GM21717 (cell line): ENCODE data around the gene AP4E1.
"Not testable (repeated sequence)": the region's sequence is repeated elsewhere in the genome, so short reads cannot be mapped to it uniquely, and the experiment has no call there.

Source experiments
- ATAC-seq: cut with Tn5 transposase; IDR thresholded peaks from one replicate; pipeline ENCODE4 v1.9.1; 2021; ENCODE audit warnings: mild to moderate bottlenecking, moderate library complexity; ENCODE audit not compliant: unreplicated experiment

Gene AP4E1

DNA sequence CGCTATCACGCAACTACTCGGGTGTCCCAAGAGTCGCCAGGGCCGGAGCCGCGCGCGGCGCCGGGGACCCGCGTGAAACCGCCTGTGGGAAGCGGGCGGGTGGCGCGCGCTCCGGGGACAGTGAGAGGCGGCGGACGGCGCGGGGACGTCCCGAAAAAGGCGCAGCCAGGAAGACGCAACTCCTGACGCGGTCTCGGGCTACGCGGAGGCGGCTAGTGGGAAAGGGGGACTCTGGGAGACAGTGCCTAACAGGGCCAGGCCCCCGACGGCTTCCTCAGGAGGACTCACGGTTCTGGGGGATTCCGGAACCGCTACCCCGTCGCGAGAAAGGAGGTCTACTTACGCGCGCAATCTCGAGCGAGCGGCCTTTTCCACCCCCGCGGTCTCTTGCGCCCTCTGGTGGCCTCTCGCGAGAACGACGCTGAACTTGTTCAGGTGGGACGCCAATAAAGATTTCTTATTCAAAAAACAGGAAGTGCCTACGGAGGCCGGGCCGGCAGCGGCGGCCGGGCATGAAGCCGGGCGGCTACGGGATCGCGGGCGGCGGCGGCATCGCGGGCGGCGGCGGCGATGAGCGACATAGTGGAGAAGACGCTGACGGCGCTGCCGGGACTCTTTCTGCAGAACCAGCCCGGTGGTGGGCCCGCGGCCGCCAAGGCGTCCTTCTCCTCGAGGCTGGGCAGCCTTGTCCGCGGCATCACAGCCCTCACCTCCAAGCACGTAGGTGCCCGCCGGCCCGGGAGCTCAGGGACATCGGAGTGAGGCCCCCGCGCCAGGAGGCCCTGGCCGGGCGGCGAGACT is at the start of gene AP4E1:
AP4E1 (plus strand) TSS at position 475 of the 801 bp plus-strand sequence; CDS start at position 571, 96 bp downstream.
- ATAC-seq = peak; percentile 55

GRCh38 chr15:50860824-50861223 is 47.7 kb upstream of the AP4E1 start:
- no peak for ATAC-seq

DNA sequence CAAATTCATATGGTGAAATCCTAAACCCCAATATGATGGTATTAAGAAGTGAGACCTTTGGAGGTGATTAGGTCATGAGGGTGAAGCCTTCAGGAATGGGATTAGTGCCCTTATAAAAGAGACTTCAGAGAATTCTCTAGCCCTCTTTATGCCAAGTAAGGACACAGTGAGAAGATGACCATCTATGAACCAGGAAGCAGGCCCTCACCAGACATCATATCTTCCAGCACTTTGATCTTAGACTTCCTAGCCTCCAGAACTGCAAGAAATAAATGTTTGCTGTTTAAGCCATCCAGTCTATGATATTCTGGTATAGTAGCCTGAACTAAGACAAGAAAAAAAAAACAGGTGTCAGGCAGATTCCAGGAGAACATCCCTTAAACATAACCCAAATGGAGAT is 45.9 kb upstream of the AP4E1 start:
- no peak for ATAC-seq

DNA sequence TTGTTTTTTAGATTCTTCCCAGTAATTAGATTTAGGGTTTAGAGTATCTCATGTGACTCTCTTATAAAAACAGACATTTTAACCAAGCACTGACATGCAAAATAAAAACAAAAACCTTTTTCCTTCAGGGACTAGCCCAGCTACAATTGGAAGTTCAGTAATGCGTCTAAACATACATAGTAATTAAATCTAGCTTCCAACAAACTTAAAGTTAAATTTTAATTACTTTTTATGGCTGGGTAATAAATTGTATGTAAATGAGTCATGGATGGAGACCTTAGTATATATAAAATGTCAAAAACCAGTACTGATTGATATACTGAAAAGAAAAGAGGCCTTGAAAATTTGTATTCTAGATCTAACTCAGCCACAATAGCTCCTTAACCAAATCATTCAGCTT is 43.6 kb upstream of the AP4E1 start:
- ATAC-seq = no peak

- no peak for ATAC-seq
These were observed 42.7 kb upstream of the AP4E1 start for GRCh38 chr15:50865515-50866353.

DNA sequence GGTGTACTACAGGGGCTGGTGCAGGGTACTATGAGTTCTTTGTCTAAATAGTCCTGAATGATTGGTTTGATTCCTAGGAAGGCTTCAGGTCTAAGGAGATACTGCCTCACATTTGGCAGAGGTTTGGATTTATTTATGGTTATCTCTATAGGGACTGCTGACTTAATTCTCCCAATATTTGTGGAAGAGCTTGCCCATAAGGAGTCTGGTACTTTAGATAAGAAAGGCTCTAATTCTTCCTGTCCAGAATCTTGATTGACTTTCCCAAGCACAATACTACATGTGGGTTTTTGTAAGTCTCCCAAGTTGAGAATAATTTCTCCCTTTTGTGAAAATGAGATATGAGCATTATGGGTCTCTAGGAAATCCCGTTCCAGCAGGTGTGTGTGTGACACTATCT is 36.7 kb upstream of the AP4E1 start:
- ATAC-seq = no peak

DNA sequence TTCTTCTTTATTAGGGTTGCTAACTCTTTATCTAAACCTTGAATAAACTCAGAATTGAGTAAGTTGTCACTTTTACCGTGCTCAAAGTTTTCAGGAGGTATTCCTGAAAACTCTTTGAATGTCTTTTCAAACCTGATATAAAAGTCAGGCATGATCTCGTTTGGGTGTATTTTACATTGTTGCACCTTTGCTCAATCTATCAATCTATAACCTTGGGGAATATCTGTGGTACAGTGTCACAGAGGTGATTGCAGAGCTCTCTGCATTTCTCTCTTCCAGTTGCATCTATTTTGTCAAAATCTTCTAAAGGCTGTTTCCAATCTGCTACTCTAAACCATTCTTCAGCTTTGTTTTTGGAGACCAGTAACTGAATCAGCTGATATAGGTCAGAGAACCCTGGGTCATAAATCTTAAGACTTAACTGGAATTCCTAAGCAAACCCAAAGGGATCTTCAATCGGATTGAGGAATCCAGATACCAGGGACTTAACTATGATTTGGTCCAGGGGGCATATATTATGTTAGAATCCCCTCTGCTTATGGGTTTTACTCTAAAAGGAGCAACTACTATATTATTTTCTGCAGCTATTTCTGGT is 35.6 kb upstream of the AP4E1 start:
- ATAC-seq = no peak

GRCh38 chr15:50873935-50874361 is 34.5 kb upstream of the AP4E1 start:
- ATAC-seq = no peak

DNA sequence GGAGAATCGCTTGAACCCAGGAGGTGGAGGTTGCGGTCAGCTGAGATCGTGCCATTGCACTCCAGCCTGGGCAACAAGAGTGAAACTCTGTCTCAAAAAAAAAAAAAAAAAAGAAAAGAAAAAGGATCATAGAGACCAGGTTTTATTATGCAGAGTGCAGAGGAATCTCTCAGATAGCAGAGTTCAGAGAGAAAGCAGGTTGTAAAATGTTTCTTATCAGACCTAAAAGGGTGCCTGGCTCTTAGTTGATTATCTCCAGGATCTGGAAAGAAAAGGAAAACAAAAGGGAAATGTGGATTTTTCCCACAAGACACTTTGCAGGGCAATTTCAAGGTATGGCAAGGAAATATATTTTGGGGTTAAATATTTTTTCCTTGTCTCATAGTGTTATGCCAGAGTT is 33.2 kb upstream of the AP4E1 start:
- not testable (repeated sequence) for ATAC-seq

GRCh38 chr15:50876260-50876988 is 32.1 kb upstream of the AP4E1 start:
- no peak for ATAC-seq

- ATAC-seq = no peak
These were observed 31.5 kb upstream of the AP4E1 start for GRCh38 chr15:50876989-50877360.

GRCh38 chr15:50879016-50879617 is 29.4 kb upstream of the AP4E1 start:
- ATAC-seq = peak; percentile 45

- ATAC-seq = no peak
These were observed 28.3 kb upstream of the AP4E1 start for GRCh38 chr15:50880206-50880605.

- ATAC-seq = no peak
These were observed 27.8 kb upstream of the AP4E1 start for GRCh38 chr15:50880651-50881114.

DNA sequence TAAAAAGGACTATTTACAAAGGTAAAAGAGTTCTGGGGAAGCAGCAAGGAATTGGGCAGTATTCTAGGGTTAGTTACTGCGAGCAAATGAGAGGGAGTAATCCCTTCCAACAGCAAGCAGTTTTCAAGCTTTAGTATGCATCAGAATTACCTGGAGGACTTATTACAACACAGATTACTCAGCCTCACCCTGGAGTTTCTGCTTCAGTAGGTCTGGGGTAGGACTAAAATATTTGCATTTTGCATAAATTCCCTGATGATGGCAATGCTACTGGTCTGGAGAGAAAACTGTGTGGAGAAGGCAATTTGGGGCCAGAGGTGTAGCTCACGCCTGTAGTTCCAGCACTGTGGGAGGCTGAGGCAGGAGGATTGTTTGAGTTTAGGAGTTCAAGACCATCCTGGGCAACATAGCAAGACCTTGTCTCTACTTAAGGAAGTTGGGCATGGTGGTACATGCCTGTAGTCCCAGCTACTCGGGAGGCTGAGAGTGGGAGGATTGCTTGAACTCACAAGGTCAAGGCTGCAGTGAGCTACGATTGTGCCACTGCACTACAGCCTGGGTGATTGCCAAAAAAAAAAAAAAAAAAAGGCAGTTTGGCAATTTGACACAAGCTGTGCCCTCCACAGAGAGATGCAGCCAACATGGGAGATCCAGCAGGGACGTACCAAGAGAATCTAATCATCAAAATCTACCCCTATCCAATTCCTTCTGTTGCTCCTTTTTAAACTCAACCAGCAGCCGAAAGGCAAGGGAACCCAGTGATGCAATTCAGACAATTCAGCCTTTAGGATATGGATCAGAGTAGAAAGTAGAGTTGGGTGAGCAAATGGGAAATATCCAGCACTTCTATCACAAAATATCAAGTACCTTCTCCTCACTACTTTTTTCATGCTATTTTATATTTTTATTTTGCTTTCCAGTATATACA is 27.1 kb upstream of the AP4E1 start:
- no peak for ATAC-seq

GRCh38 chr15:50883903-50884302 is 24.6 kb upstream of the AP4E1 start:
- no peak for ATAC-seq

DNA sequence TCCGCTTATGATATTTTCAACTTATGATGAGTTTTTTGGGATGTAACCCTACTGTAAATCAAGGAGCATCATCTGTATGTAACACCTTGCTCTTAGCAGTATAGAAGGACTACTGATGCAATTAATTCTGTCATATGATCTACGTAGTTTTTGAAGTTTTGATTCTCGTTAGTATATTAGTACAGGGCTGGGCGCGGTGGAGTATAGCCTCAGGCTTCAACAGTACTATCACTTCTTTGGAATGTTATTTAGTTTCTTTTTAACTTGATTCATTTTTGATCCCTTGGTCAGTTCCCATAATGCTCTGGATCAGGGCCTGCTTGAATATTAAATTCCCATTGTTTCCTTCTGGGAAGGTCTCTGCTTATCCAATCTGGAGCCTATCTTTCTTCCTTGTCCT is 23.9 kb upstream of the AP4E1 start:
- ATAC-seq = no peak

DNA sequence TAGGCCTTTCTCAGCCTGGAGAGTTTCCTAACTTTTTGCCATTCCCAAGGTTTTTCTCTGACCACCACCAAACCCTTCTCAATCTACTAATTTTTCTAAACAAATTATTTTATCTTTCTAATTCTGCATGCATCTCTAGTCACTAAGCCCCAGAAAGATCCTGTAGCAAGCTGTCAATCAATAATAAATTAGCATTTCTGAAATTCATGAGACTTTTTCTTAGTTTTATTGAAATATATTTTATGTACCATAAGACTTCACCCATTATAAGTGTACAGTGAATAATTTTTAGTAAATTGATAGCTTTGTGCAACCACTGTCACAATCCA is 22.4 kb upstream of the AP4E1 start:
- no peak for ATAC-seq

- ATAC-seq = no peak
These were observed 21.7 kb upstream of the AP4E1 start for GRCh38 chr15:50886611-50887345.
